GM21529 (cell line): ENCODE data around the gene MEDAG.

Source experiments
- ATAC-seq: cut with Tn5 transposase; IDR thresholded peaks from one replicate; pipeline ENCODE4 v1.9.1; 2021; ENCODE audit not compliant: unreplicated experiment

The MEDAG gene

GRCh38 chr13:30936971-30937370 lies 30.9 kb downstream of the MEDAG start:
- ATAC-seq = no peak

- ATAC-seq = no peak
Observed at GRCh38 chr13:30943881-30944280, 37.8 kb downstream of the MEDAG start.

DNA sequence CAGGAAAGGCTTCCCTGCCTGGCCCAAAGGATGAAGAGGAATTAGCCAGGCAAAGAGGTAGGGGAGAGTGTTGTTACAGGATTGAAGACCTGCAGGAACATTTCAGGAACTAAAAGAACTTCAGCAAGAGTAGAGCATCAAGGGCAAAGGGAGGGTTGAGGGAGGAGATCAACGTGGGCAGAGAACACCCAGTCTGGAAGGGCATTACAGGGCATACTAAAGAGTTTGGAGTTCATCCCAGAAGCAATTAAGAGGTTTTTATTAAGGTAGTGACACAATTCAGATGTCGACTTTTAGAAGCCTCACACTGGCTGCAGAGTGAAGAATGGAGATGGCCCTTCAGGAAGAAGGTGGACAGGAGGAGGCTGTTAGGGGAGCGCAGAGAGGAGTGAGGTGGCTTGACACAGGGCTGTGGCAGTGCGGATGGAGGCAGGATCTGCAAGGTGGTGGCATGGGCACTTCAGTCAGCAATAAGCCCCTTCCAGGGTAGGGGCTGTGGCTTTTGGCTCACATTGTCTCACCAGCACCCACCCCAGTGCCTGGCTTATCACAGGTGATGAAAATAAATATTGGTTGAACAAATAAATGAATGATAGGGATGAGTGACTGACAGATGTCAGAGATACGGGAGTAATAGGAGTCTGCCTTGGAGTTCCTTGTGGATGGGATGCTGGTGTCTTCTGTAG lies 51.3 kb downstream of the MEDAG start:
- ATAC-seq = no peak

GRCh38 chr13:30959678-30960077 lies 53.6 kb downstream of the MEDAG start:
- no peak for ATAC-seq

- no peak for ATAC-seq
Observed at GRCh38 chr13:30963791-30964190, 57.7 kb downstream of the MEDAG start.

DNA sequence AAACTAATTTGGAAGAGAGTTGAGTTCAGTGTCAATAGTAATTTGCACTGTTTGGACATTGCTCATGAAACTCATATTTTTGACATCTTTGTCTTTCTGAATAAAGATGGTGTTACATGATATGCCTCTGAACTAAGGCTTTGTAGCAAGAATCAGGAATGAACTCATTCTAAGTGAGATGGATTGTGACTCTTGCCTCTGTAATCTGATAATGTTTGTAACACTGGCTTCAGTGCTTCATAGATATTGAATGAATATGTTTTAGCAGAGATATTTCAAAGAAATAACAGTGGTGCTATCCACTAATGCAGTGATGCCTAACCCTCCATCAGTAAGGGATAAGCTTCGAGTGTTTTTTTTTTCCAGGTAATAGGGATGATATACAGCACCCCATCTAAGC lies 59.3 kb downstream of the MEDAG start:
- ATAC-seq = no peak

- no peak for ATAC-seq
Observed at GRCh38 chr13:30966101-30966500, 60.0 kb downstream of the MEDAG start.

DNA sequence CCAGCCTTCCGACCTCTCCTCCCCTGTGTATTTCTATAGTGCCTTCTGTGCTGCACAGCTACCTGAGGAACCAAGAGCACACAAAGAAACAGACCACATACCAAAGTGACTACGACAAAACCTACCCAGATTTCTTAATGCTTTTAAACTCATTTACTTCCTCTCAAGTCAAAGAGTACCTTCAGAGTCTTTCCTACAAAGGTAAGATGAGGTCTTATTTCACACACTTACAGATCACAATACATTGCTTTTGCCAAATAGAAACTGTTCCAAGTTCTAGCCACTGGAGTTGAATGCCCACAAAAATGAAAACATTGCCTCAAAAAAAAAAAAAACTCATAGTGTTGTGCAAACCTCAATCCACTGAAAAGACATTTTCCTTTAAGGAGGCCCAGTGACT lies 62.8 kb downstream of the MEDAG start:
- no peak for ATAC-seq

DNA sequence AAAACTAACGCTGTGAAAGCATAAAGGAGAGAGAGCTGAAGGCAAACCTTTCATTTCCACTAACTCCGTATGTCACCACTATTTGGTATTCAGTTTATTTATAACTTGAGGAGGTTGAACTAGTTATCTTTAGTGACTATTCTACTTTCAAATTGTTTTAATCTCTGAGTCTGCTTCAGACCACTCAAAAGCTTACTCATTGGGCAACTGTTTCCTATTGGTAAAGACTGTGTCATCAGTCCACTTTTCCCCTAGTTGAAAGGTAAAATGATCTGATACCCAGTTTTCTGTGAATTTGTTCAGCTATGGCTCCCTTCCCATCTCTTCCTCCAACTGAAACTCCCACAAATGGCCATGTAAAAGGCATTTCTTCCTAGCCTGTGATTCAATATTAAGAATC lies 65.5 kb downstream of the MEDAG start:
- no peak for ATAC-seq

DNA sequence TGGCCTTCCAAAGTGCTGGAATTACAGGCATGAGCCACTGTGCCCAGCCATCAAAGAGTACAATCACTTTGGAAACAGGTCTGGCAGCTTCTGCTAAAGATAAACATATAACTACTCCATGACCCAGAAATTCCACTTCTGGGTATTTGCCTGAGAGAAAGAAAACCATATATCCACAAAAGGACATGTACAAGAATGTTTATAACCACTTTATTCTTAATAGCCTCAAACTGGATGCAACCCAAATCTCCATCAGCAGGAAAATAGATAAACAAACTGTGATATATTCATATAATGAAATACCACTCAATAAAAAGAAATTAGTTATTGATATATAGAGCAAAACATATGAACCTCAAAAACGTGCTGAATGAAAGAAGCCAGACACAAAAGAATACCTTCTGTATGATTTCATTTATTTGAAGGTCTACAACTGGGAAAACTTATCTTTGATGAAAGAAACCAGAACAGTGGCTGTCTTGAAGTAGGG lies 66.9 kb downstream of the MEDAG start:
- ATAC-seq = no peak

- peak; percentile 40 for ATAC-seq
Observed at GRCh38 chr13:30974350-30974749, 68.3 kb downstream of the MEDAG start.
